Panc1 (cell line): ENCODE results near the gene ELOVL2. TPM values are rescaled to one million over a fixed set of nuclear protein-coding genes. Genes with fewer than 3 reads are reported as not detected.

ENCODE experiments used
- ATAC-seq: fragments of 200-7000 bp; cut with Tn5 transposase; 2 replicates; pipeline ENCODE4 v1.9.1; 2020; ENCODE audit warnings: mild to moderate bottlenecking, moderate library complexity
- BruUV-seq: library from RNA; stranded (reverse); fragments of 400-500 nt; replicated peaks from 2 replicates; lab custom pipeline; 2021; lab: Mats Ljungman, UMichigan
- CTCF ChIA-PET: fragments of 300-600 bp; sonication (Branson Sonifier 250); formaldehyde crosslinking; loops from one replicate; lab custom pipeline; 2022; ENCODE audit warnings: antibody characterized with exemption; lab: Charles Lee
- POLR2A ChIA-PET: fragments of 300-600 bp; sonication (Branson Sonifier 250); formaldehyde crosslinking; loops from one replicate; lab custom pipeline; 2022; ENCODE audit warnings: antibody characterized with exemption; lab: Charles Lee
- DNase-seq: peaks from one replicate; pipeline ENCODE4 v3.0.0-alpha.2; 2010; ENCODE audit warnings: low read depth, low spot score
- H3K27ac ChIP-seq: 2 replicates; pipeline ENCODE4 v1.5.1; 2011; ENCODE audit warnings: mild to moderate bottlenecking, low read length, inconsistent platforms
- H3K27me3 ChIP-seq: fragments of 200-500 bp; sonication (Bioruptor generic); 2 replicates; pipeline ENCODE4 v1.6.0; 2014; ENCODE audit warnings: low read length, inconsistent platforms; ENCODE audit not compliant: control insufficient read depth, insufficient read depth
- H3K36me3 ChIP-seq: fragments of 200-500 bp; sonication (Bioruptor generic); 2 replicates; pipeline ENCODE4 v1.5.1; 2014; ENCODE audit warnings: inconsistent platforms, mild to moderate bottlenecking, low read length, moderate library complexity; ENCODE audit not compliant: control insufficient read depth, insufficient read depth
- H3K4me1 ChIP-seq: 2 replicates; pipeline ENCODE4 v1.5.1; 2011; ENCODE audit warnings: inconsistent platforms, mild to moderate bottlenecking, low read length, moderate library complexity; ENCODE audit not compliant: control insufficient read depth, insufficient read depth
- H3K4me3 ChIP-seq, 2 experiments: 2 replicates each; pipeline ENCODE4 v1.5.1; 2011 to 2012; ENCODE audit warnings: low read depth in 2 of 2, low read length in 2 of 2, mild to moderate bottlenecking in 2 of 2, inconsistent platforms in 1 of 2, moderate library complexity in 1 of 2
- H3K9me3 ChIP-seq: fragments of 200-500 bp; sonication (Bioruptor generic); 2 replicates; pipeline ENCODE4 v1.5.1; 2014; ENCODE audit warnings: low read depth, mild to moderate bottlenecking, inconsistent platforms, low read length, moderate library complexity; ENCODE audit not compliant: control insufficient read depth, insufficient read depth
- POLR2AphosphoS5 ChIP-seq: IDR thresholded peaks from 2 replicates; pipeline ENCODE4 v1.6.1; 2012; ENCODE audit warnings: mild to moderate bottlenecking, low read depth, low read length, moderate library complexity
- SIN3A ChIP-seq: IDR thresholded peaks from 2 replicates; pipeline ENCODE4 v1.6.1; 2012; ENCODE audit warnings: low read depth, mild to moderate bottlenecking, low read length, moderate library complexity, borderline replicate concordance; ENCODE audit not compliant: insufficient read depth
- TCF7L2 ChIP-seq: IDR thresholded peaks from 2 replicates; pipeline ENCODE4 v1.6.1; 2011; ENCODE audit warnings: mild to moderate bottlenecking, low read depth, low read length, inconsistent platforms
- in situ Hi-C: cut with HindIII; loops from 2 replicates; pipeline ENCODE4 v1.10.0; 2016; ENCODE audit warnings: low sequenced_read_pairs, low pct_unique_long_range_greater_than_20kb
- intact Hi-C: fragments of 100-400 bp; cut with micrococcal nuclease; formaldehyde crosslinking; loops from one replicate; pipeline ENCODE4 v1.10.0; 2022; ENCODE audit not compliant: unreplicated experiment
- total RNA-seq: library from RNA; stranded (reverse); gene quantifications from one replicate; pipeline ENCODE4 v1.2.1, GENCODE V29; 2021; ENCODE audit not compliant: unreplicated experiment
- TF ChIP-seq, protein P1 (sequence below): fragments of 450-650 bp; IDR thresholded peaks from 2 replicates; pipeline ENCODE4 v1.5.1; 2017; ENCODE audit warnings: mild to moderate bottlenecking
- TF ChIP-seq, protein P2 (sequence below), 2 experiments: IDR thresholded peaks; 2 replicates each; pipeline ENCODE4 v1.6.1; 2011 to 2012; ENCODE audit warnings: low read depth in 2 of 2, control low read depth in 1 of 2, low read length in 1 of 2, mild to moderate bottlenecking in 1 of 2, moderate library complexity in 1 of 2; ENCODE audit not compliant: insufficient read depth in 1 of 2

Gene ELOVL2
- total RNA-seq, 1 experiment from 2014 or later: 27.8 TPM

DNA sequence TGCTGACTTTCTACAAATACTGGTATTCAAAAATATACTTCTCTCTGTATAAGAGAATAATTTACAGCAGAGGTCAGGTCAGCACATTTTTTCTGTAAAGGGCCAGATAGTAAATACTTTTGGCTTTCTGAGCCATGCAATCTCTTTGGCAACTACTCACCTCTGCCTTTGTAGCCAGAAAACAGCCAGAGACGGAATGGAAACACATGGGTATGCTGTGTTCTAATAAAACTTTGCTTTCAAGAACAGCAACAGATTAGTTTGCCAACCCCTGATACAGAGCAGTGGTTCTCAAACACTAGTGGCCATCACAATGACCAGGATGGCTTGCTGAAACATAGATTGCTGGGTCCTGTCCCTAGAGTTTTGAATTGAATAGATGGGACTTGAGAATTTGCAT is 111.0 kb downstream of the ELOVL2 start:
- TF ChIP-seq POLR2AphosphoS5: no peak
- TF ChIP-seq TCF7L2: no peak
- no peak for TF ChIP-seq SIN3A
- TF ChIP-seq, protein P1, sequence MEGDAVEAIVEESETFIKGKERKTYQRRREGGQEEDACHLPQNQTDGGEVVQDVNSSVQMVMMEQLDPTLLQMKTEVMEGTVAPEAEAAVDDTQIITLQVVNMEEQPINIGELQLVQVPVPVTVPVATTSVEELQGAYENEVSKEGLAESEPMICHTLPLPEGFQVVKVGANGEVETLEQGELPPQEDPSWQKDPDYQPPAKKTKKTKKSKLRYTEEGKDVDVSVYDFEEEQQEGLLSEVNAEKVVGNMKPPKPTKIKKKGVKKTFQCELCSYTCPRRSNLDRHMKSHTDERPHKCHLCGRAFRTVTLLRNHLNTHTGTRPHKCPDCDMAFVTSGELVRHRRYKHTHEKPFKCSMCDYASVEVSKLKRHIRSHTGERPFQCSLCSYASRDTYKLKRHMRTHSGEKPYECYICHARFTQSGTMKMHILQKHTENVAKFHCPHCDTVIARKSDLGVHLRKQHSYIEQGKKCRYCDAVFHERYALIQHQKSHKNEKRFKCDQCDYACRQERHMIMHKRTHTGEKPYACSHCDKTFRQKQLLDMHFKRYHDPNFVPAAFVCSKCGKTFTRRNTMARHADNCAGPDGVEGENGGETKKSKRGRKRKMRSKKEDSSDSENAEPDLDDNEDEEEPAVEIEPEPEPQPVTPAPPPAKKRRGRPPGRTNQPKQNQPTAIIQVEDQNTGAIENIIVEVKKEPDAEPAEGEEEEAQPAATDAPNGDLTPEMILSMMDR: no peak
- TF ChIP-seq, protein P2, sequence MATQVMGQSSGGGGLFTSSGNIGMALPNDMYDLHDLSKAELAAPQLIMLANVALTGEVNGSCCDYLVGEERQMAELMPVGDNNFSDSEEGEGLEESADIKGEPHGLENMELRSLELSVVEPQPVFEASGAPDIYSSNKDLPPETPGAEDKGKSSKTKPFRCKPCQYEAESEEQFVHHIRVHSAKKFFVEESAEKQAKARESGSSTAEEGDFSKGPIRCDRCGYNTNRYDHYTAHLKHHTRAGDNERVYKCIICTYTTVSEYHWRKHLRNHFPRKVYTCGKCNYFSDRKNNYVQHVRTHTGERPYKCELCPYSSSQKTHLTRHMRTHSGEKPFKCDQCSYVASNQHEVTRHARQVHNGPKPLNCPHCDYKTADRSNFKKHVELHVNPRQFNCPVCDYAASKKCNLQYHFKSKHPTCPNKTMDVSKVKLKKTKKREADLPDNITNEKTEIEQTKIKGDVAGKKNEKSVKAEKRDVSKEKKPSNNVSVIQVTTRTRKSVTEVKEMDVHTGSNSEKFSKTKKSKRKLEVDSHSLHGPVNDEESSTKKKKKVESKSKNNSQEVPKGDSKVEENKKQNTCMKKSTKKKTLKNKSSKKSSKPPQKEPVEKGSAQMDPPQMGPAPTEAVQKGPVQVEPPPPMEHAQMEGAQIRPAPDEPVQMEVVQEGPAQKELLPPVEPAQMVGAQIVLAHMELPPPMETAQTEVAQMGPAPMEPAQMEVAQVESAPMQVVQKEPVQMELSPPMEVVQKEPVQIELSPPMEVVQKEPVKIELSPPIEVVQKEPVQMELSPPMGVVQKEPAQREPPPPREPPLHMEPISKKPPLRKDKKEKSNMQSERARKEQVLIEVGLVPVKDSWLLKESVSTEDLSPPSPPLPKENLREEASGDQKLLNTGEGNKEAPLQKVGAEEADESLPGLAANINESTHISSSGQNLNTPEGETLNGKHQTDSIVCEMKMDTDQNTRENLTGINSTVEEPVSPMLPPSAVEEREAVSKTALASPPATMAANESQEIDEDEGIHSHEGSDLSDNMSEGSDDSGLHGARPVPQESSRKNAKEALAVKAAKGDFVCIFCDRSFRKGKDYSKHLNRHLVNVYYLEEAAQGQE (IDR thresholded peaks at IDR 0.05; ENCODE audit: insufficient read depth in 1 of 2, low read depth in 2 of 2, low read length in 1 of 2): no peak
- ChIA-PET CTCF (no interaction called here), POLR2A (no interaction called here)
- H3K27ac ChIP-seq: no peak overlapping the region
- no peaks in the 10 kb centered on the region for H3K9me3 ChIP-seq
- in situ Hi-C loops: no loop called here
- DNase-seq (no peak), ATAC-seq (no peak)
- intact Hi-C loops: no loop called here
- no TSS peak for BruUV-seq
- H3K27me3 ChIP-seq: no peaks in the 10 kb centered on the region
- no peaks in the 10 kb centered on the region for H3K4me1 ChIP-seq
- no peak overlapping the region for H3K4me3 ChIP-seq
- H3K36me3 ChIP-seq: no peaks in the 10 kb centered on the region

Other genes with a start within 250 kb of the ELOVL2 start
- gene MAK, start 205.8 kb downstream of the ELOVL2 start, total RNA-seq: 0.21 TPM
- not detected for gene GCM2, start 162.3 kb downstream of the ELOVL2 start, total RNA-seq
- 2.4 TPM for gene SYCP2L, start 157.3 kb downstream of the ELOVL2 start, total RNA-seq
- 17.6 TPM for gene SMIM13, start 49.5 kb upstream of the ELOVL2 start, total RNA-seq
- gene ERVFRD-1, start 67.4 kb upstream of the ELOVL2 start, total RNA-seq: not detected
- 0.28 TPM for gene NEDD9, start 188.4 kb upstream of the ELOVL2 start, total RNA-seq